GM19351 (cell line): Measurements from ENCODE around the gene KCNQ5.
A peak's percentile ranks its signal among the peaks of the same experiment; 100 is the strongest.
"Not testable (repeated sequence)": the region's sequence is repeated elsewhere in the genome, so short reads cannot be mapped to it uniquely, and the experiment has no call there.

Experiments
- ATAC-seq: cut with Tn5 transposase; IDR thresholded peaks from one replicate; pipeline ENCODE4 v1.9.1; 2021; ENCODE audit warnings: mild to moderate bottlenecking, moderate library complexity; ENCODE audit not compliant: unreplicated experiment

The KCNQ5 gene

GRCh38 chr6:72946774-72947173 lies 324.9 kb downstream of the KCNQ5 start:
- no peak for ATAC-seq

- no peak for ATAC-seq
These were observed 325.7 kb downstream of the KCNQ5 start for GRCh38 chr6:72947534-72947933.

- ATAC-seq = no peak
These were observed 326.3 kb downstream of the KCNQ5 start for GRCh38 chr6:72948153-72948552.

- ATAC-seq = no peak
These were observed 328.4 kb downstream of the KCNQ5 start for GRCh38 chr6:72950114-72950860.

GRCh38 chr6:72952808-72953630 lies 331.2 kb downstream of the KCNQ5 start:
- no peak for ATAC-seq

GRCh38 chr6:72953971-72954381 lies 332.1 kb downstream of the KCNQ5 start:
- no peak for ATAC-seq

GRCh38 chr6:72954716-72955115 lies 332.9 kb downstream of the KCNQ5 start:
- no peak for ATAC-seq

- no peak for ATAC-seq
These were observed 333.8 kb downstream of the KCNQ5 start for GRCh38 chr6:72955666-72956065.

GRCh38 chr6:72956272-72956671 lies 334.4 kb downstream of the KCNQ5 start:
- ATAC-seq = no peak

GRCh38 chr6:72959821-72960220 lies 338.0 kb downstream of the KCNQ5 start:
- no peak for ATAC-seq

GRCh38 chr6:72963946-72964345 lies 342.1 kb downstream of the KCNQ5 start:
- no peak for ATAC-seq

GRCh38 chr6:72966628-72967280 lies 344.9 kb downstream of the KCNQ5 start:
- ATAC-seq = no peak

- ATAC-seq = no peak
These were observed 345.5 kb downstream of the KCNQ5 start for GRCh38 chr6:72967329-72967728.

- ATAC-seq = no peak
These were observed 346.8 kb downstream of the KCNQ5 start for GRCh38 chr6:72968704-72969103.

GRCh38 chr6:72969666-72970065 lies 347.8 kb downstream of the KCNQ5 start:
- no peak for ATAC-seq

- no peak for ATAC-seq
These were observed 350.7 kb downstream of the KCNQ5 start for GRCh38 chr6:72972579-72972978.

GRCh38 chr6:72974276-72974675 lies 352.4 kb downstream of the KCNQ5 start:
- ATAC-seq = no peak

- no peak for ATAC-seq
These were observed 353.5 kb downstream of the KCNQ5 start for GRCh38 chr6:72975352-72975752.

GRCh38 chr6:72976484-72976883 lies 354.6 kb downstream of the KCNQ5 start:
- no peak for ATAC-seq

- ATAC-seq = peak; percentile 86
These were observed 355.2 kb downstream of the KCNQ5 start for GRCh38 chr6:72977114-72977513.

GRCh38 chr6:72978808-72979207 lies 356.9 kb downstream of the KCNQ5 start:
- not testable (repeated sequence) for ATAC-seq
